Thyroid gland (tissue), 4 donors: ENCODE results near the gene BORCS6.

Source experiments
- CTCF ChIP-seq, 6 experiments: fragments of 200-600 bp in 3 of 6; fragments of 450-650 bp in 3 of 6; sonication (generic) in 3 of 6; IDR thresholded peaks; one replicate each; pipeline ENCODE4 v1.5.1; 2016 to 2019; ENCODE audit warnings: antibody characterized with exemption in 6 of 6, mild to moderate bottlenecking in 2 of 6, inconsistent platforms in 1 of 6, moderate library complexity in 1 of 6
- POLR2A ChIP-seq, 2 donors: fragments of 450-650 bp; IDR thresholded peaks; one replicate each; pipeline ENCODE4 v1.6.1; 2017; ENCODE audit warnings: antibody characterized with exemption in 2 of 2, mild to moderate bottlenecking in 2 of 2, moderate library complexity in 1 of 2

- no peak for TF ChIP-seq POLR2A (IDR thresholded peaks at IDR 0.05)
- TF ChIP-seq CTCF (IDR thresholded peaks at IDR 0.05), result no peak
These were observed 42.1 kb downstream of the BORCS6 start for GRCh38 chr17:8147805-8148404.
